H9 (cell line): ENCODE results near the gene MIEF2. TPM values are rescaled to one million over a fixed set of nuclear protein-coding genes. Genes with fewer than 3 reads are reported as not detected.

ENCODE experiments used
- DNase-seq: peaks from one replicate; pipeline ENCODE4 v3.0.0-alpha.2; 2017
- H2AFZ ChIP-seq: one replicate; pipeline ENCODE4 v1.6.1; 2013; ENCODE audit warnings: mild to moderate bottlenecking, low read length, control low read depth, moderate library complexity
- H2AK5ac ChIP-seq: 2 replicates; pipeline ENCODE4 v1.6.1; 2013; ENCODE audit warnings: low read length, control low read depth, mixed read lengths; ENCODE audit not compliant: insufficient read length
- H2BK120ac ChIP-seq: one replicate; pipeline ENCODE4 v1.6.1; 2013; ENCODE audit warnings: low read depth, mild to moderate bottlenecking, low read length, control low read depth, inconsistent platforms; ENCODE audit not compliant: poor library complexity, severe bottlenecking
- H2BK12ac ChIP-seq: 2 replicates; pipeline ENCODE4 v1.6.1; 2013; ENCODE audit warnings: low read length, control low read depth, mixed read lengths, low read depth; ENCODE audit not compliant: insufficient read length
- H2BK15ac ChIP-seq: 2 replicates; pipeline ENCODE4 v1.6.1; 2013; ENCODE audit warnings: low read depth, low read length, control low read depth
- H2BK20ac ChIP-seq: one replicate; pipeline ENCODE4 v1.6.1; 2013; ENCODE audit warnings: low read depth, mild to moderate bottlenecking, low read length, control low read depth, inconsistent platforms; ENCODE audit not compliant: poor library complexity, severe bottlenecking
- H2BK5ac ChIP-seq: 2 replicates; pipeline ENCODE4 v1.6.1; 2013; ENCODE audit warnings: low read length, control low read depth, mixed read lengths; ENCODE audit not compliant: insufficient read length
- H3K14ac ChIP-seq: 2 replicates; pipeline ENCODE4 v1.6.1; 2013; ENCODE audit warnings: low read length, control low read depth; ENCODE audit not compliant: insufficient read depth
- H3K18ac ChIP-seq: 2 replicates; pipeline ENCODE4 v1.6.1; 2013; ENCODE audit warnings: low read depth, mild to moderate bottlenecking, mixed read lengths, low read length, control low read depth; ENCODE audit not compliant: insufficient read length
- H3K23ac ChIP-seq: 2 replicates; pipeline ENCODE4 v1.6.1; 2013; ENCODE audit warnings: low read length, control low read depth, mixed read lengths, low read depth; ENCODE audit not compliant: insufficient read length
- H3K23me2 ChIP-seq: 2 replicates; pipeline ENCODE4 v1.6.1; 2013; ENCODE audit warnings: low read depth, mild to moderate bottlenecking, mixed read lengths, low read length, control low read depth; ENCODE audit not compliant: insufficient read length, poor library complexity, severe bottlenecking
- H3K27ac ChIP-seq: 2 replicates; pipeline ENCODE4 v1.5.1; 2013; ENCODE audit warnings: low read length, control low read depth, mixed read lengths, low read depth; ENCODE audit not compliant: insufficient read length
- H3K27me3 ChIP-seq: 2 replicates; pipeline ENCODE4 v1.6.1; 2013; ENCODE audit warnings: low read length, control low read depth, inconsistent platforms; ENCODE audit not compliant: insufficient read depth
- H3K4ac ChIP-seq: 2 replicates; pipeline ENCODE4 v1.6.1; 2013; ENCODE audit warnings: low read depth, mild to moderate bottlenecking, control low read depth, inconsistent platforms, low read length, moderate library complexity
- H3K4me1 ChIP-seq: 2 replicates; pipeline ENCODE4 v1.6.1; 2013; ENCODE audit warnings: low read length, control low read depth, inconsistent platforms; ENCODE audit not compliant: insufficient read depth
- H3K4me2 ChIP-seq: 2 replicates; pipeline ENCODE4 v1.6.1; 2013; ENCODE audit warnings: low read length, control low read depth, mixed read lengths; ENCODE audit not compliant: insufficient read length, insufficient read depth
- H3K56ac ChIP-seq: 2 replicates; pipeline ENCODE4 v1.6.1; 2013; ENCODE audit warnings: low read depth, mild to moderate bottlenecking, mixed read lengths, low read length, control low read depth; ENCODE audit not compliant: insufficient read length
- H3K79me1 ChIP-seq: 2 replicates; pipeline ENCODE4 v1.6.1; 2013; ENCODE audit warnings: low read depth, mild to moderate bottlenecking, moderate library complexity, low read length, control low read depth, inconsistent platforms; ENCODE audit not compliant: insufficient read depth, poor library complexity, severe bottlenecking
- H3K79me2 ChIP-seq: 2 replicates; pipeline ENCODE4 v1.6.1; 2013; ENCODE audit warnings: low read length, control low read depth, inconsistent platforms; ENCODE audit not compliant: insufficient read depth
- H3K9ac ChIP-seq: 2 replicates; pipeline ENCODE4 v1.6.1; 2013; ENCODE audit warnings: low read length, control low read depth, mixed read lengths; ENCODE audit not compliant: insufficient read length; ENCODE audit errors: extremely low read depth
- H3K9me3 ChIP-seq: one replicate; pipeline ENCODE4 v1.6.1; 2013; ENCODE audit warnings: low read depth, low read length, inconsistent platforms; ENCODE audit not compliant: control insufficient read depth
- H3T11ph ChIP-seq: one replicate; pipeline ENCODE4 v1.6.1; 2013; ENCODE audit warnings: mild to moderate bottlenecking, low read length, control low read depth, inconsistent platforms
- H4K20me1 ChIP-seq: one replicate; pipeline ENCODE4 v1.6.1; 2013; ENCODE audit not compliant: control insufficient read depth, insufficient read length, insufficient read depth
- H4K5ac ChIP-seq: 2 replicates; pipeline ENCODE4 v1.6.1; 2013; ENCODE audit warnings: low read depth, mild to moderate bottlenecking, mixed read lengths, low read length, control low read depth; ENCODE audit not compliant: insufficient read length
- H4K8ac ChIP-seq: replicated peaks from 2 replicates; pipeline ENCODE4 v1.6.1; 2013; ENCODE audit warnings: low read length, control low read depth, mixed read lengths, low read depth; ENCODE audit not compliant: insufficient read length
- H4K91ac ChIP-seq: 2 replicates; pipeline ENCODE4 v1.6.1; 2013; ENCODE audit warnings: low read depth, mild to moderate bottlenecking, moderate library complexity, mixed read lengths, low read length, control low read depth; ENCODE audit not compliant: insufficient read length
- H3K27ac Mint-ChIP-seq, 3 experiments: 2 replicates in 2 of 3; 3 replicates in 1 of 3; pipeline ENCODE4 v1.8.0; 2020 to 2021; ENCODE audit warnings: mixed read lengths in 3 of 3, mild to moderate bottlenecking in 1 of 3, moderate library complexity in 1 of 3
- H3K27me3 Mint-ChIP-seq: 2 replicates; pipeline ENCODE4 v1.8.0; 2021; ENCODE audit warnings: low read depth, mild to moderate bottlenecking, moderate library complexity, mixed read lengths
- H3K36me3 Mint-ChIP-seq, 3 experiments: 2 replicates in 2 of 3; 3 replicates in 1 of 3; pipeline ENCODE4 v1.8.0; 2020 to 2021; ENCODE audit warnings: low read depth in 3 of 3, mixed read lengths in 3 of 3; ENCODE audit not compliant: insufficient read depth in 1 of 3
- H3K4me1 Mint-ChIP-seq, 2 experiments: 2 replicates each; pipeline ENCODE4 v1.8.0; 2020; ENCODE audit warnings: mixed read lengths in 2 of 2
- H3K4me3 Mint-ChIP-seq, 2 experiments: 2 replicates in 1 of 2; 3 replicates in 1 of 2; pipeline ENCODE4 v1.8.0; 2020 to 2021; ENCODE audit warnings: mild to moderate bottlenecking in 2 of 2, mixed read lengths in 2 of 2, moderate library complexity in 1 of 2
- H3K9me3 Mint-ChIP-seq, 2 experiments: 2 replicates in 1 of 2; 3 replicates in 1 of 2; pipeline ENCODE4 v1.8.0; 2020; ENCODE audit warnings: mild to moderate bottlenecking in 2 of 2, mixed read lengths in 2 of 2, moderate library complexity in 1 of 2
- WGBS: extraction: QIAGEN DNeasy Blood & Tissue Kit; methylation state at CpG from one replicate; pipeline ENCODE4 v1.1.7; 2013; ENCODE audit warnings: missing lambda C conversion rate, low lambda C conversion rate, mixed read lengths; ENCODE audit not compliant: insufficient read length; ENCODE audit errors: extremely low coverage; 5-methylcytosine and 5-hydroxymethylcytosine counted together
- total RNA-seq: library from RNA; stranded (reverse); gene quantifications from 2 replicates; pipeline ENCODE4 v1.2.1, GENCODE V29; 2021
- TF ChIP-seq, protein P1 (sequence below): fragments of 200-600 bp; sonication (generic); conservative IDR thresholded peaks from 3 replicates; pipeline ENCODE4 v1.8.0; 2021; ENCODE audit warnings: antibody characterized with exemption, mild to moderate bottlenecking

The MIEF2 gene
- total RNA-seq, 1 experiment from 2014 or later: 10.3 TPM

DNA sequence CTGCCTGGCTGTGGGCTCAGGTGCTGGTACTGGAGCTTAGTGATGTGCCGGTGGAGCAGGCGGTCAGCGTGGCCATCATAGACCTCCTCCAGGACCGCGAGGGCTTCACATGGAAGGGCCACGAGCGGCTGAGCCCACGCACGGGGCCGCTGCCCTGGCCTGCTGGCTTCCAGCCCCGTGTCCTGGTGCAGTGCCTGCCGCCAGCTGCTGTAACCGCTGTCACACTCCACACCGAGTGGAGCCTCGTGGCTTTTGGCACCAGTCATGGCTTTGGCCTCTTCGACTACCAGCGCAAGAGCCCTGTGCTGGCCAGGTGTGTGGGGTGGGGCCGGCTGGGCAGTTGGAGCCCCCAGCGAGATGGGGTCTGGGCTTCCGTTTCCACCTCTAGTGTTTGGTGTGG lies 23.0 kb upstream of the MIEF2 start:
- Histone ChIP-seq H3K56ac (no peak overlapping the region), H3K27me3 (no peaks in the 10 kb centered on the region), H2BK12ac (no peak overlapping the region), H2BK15ac (no peak overlapping the region), H3K23me2 (no peaks in the 10 kb centered on the region), H3T11ph (no peak overlapping the region), H3K23ac (no peak overlapping the region), H4K20me1 (no peaks in the 10 kb centered on the region), H4K5ac (no peak overlapping the region), H3K4ac (no peak overlapping the region), H2BK5ac (no peak overlapping the region), H3K14ac (no peak overlapping the region; the same call in 1 of the 2 replicates), H3K9me3 (no peaks in the 10 kb centered on the region), H2AFZ (no peak overlapping the region), H3K9ac (no peak overlapping the region), H2BK120ac (no peak overlapping the region), H4K8ac (no peak overlapping the region), H3K4me2 (no peak overlapping the region), H3K79me1 (no peaks in the 10 kb centered on the region), H3K18ac (no peak overlapping the region), H2AK5ac (no peak overlapping the region), H3K27ac (no peak overlapping the region), H2BK20ac (no peak overlapping the region), H4K91ac (no peak overlapping the region), H3K79me2 (no peaks in the 10 kb centered on the region), H3K4me1 (no peaks in the 10 kb centered on the region)
- DNase-seq: no peak
- Mint-ChIP-seq H3K36me3 (peaks cover 20 to 78% (median 73%) of the 10 kb centered on the region in 3 experiments), H3K4me1 (no peaks in the 10 kb centered on the region), H3K4me3 (no peak overlapping the region), H3K27ac (no peak overlapping the region), H3K9me3 (no peaks in the 10 kb centered on the region), H3K27me3 (no peaks in the 10 kb centered on the region)
- no CpG with 5 or more reads among the region's 20 CpGs for WGBS
- TF ChIP-seq, protein P1, sequence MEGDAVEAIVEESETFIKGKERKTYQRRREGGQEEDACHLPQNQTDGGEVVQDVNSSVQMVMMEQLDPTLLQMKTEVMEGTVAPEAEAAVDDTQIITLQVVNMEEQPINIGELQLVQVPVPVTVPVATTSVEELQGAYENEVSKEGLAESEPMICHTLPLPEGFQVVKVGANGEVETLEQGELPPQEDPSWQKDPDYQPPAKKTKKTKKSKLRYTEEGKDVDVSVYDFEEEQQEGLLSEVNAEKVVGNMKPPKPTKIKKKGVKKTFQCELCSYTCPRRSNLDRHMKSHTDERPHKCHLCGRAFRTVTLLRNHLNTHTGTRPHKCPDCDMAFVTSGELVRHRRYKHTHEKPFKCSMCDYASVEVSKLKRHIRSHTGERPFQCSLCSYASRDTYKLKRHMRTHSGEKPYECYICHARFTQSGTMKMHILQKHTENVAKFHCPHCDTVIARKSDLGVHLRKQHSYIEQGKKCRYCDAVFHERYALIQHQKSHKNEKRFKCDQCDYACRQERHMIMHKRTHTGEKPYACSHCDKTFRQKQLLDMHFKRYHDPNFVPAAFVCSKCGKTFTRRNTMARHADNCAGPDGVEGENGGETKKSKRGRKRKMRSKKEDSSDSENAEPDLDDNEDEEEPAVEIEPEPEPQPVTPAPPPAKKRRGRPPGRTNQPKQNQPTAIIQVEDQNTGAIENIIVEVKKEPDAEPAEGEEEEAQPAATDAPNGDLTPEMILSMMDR: no peak
